ENCODE results near the gene FAM170B. TPM values are rescaled to one million over a fixed set of nuclear protein-coding genes. Genes with fewer than 3 reads are reported as not detected.

FAM170B gene
- total RNA-seq, 1 donor = not detected

DNA sequence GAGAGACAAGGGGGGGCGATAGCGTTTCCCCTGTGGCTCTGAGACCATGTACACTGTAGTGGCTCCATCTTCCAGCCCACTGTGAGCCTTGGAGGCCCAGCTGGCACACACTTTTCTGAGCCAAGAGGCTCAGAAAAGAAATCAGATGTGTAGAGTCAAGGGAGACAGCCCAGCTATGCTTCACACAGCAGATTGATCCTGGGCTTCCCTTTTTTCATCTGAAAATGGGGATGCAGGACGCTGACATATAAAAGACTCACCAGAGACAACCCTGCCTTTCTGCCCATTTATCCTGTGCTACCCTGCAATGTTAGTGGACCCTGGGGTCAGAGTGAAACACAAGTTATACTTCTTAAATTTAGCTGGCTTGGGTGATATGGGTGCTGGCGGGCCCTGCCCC is 40.0 kb upstream of the FAM170B start:
- no peak overlapping the region for H3K4me3 ChIP-seq (ENCODE audit: low read depth, low read length)
- TF ChIP-seq CTCF (IDR thresholded peaks at IDR 0.05; ENCODE audit: insufficient read depth, low read length) = no peak
- DNase-seq (ENCODE audit: low read depth) = no peak

- H3K4me3 ChIP-seq (ENCODE audit: low read depth, low read length) = no peak overlapping the region
- DNase-seq (ENCODE audit: low read depth) = no peak
- no peak for TF ChIP-seq CTCF (IDR thresholded peaks at IDR 0.05; ENCODE audit: insufficient read depth, low read length)
Measured at GRCh38 chr10:49173201-49173772, 39.5 kb upstream of the FAM170B start.

DNA sequence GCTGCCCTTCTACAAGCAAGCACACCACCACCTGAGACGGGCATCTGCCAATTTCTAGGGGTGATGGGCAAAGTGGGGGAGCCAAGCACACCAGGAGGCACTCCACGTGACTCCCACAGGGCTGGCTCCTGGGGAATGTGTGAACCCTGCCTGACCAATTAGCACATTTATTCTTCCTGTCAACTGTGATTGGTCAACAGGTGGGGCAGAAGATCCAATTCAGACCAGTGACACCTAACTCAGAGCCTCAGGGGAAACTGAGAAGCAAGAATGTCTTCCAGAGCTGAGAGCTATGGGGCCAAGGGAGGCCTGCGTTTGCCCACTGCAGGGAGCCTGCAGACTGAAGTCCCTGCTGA is 38.9 kb upstream of the FAM170B start:
- no peak for TF ChIP-seq CTCF (IDR thresholded peaks at IDR 0.05; ENCODE audit: insufficient read depth, low read length)
- H3K4me3 ChIP-seq (ENCODE audit: low read depth, low read length) = no peak overlapping the region
- DNase-seq (ENCODE audit: low read depth) = no peak

DNA sequence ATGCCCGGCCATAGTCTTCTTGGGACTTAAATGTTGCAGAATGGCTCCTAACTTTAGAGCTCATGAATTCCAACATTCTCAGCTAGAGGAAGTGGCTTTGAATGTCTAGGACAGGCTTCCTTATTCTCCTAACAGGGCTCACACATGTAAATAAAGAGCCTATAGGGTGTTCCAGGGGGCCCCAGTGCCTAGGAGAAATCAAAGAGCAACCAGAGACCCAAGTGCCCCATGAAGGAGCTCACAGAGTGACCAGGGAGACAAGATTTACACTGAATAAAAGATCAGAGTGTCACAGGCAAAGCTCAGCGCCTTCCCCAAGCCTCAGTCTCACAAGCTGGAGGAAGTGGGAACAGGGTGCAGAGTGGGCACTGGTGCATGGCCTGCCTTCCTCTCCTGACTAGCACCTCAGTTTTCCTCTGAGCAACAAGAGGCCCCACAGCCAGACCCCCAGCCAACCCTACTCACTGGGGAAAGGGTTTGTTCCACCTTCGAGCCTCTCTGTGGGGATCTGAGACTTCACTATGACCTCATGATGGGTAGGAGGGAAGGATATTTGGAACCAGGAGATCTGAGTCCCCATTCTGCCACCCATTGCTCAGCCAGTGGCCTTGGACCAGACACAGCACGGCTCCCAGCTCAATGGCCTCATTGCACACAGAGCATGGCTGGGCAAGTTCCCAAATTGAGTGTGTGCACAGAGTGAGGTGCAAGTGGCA is 38.4 kb upstream of the FAM170B start:
- no peak for TF ChIP-seq CTCF (IDR thresholded peaks at IDR 0.05; ENCODE audit: insufficient read depth, low read length)

GRCh38 chr10:49171326-49172060 is 37.7 kb upstream of the FAM170B start:
- TF ChIP-seq CTCF (IDR thresholded peaks at IDR 0.05; ENCODE audit: insufficient read depth, low read length) = no peak
- no peak overlapping the region for H3K4me3 ChIP-seq (ENCODE audit: low read depth, low read length)
- no peak for DNase-seq (ENCODE audit: low read depth)

More for the DNA sequence above, 38.4 kb upstream of the FAM170B start:
- no peak for DNase-seq (ENCODE audit: low read depth)
- no peak overlapping the region for H3K4me3 ChIP-seq (ENCODE audit: low read depth, low read length)

GRCh38 chr10:49170632-49171325 is 37.0 kb upstream of the FAM170B start:
- H3K4me3 ChIP-seq (ENCODE audit: low read depth, low read length) = no peak overlapping the region
- TF ChIP-seq CTCF (IDR thresholded peaks at IDR 0.05; ENCODE audit: insufficient read depth, low read length) = no peak
- DNase-seq (ENCODE audit: low read depth) = no peak

Data from fibroblast of the aortic adventitia (primary cell).